CD8-positive, alpha-beta memory T cell (primary cell): ENCODE results near the gene CPNE4. TPM values are rescaled to one million over a fixed set of nuclear protein-coding genes. Genes with fewer than 3 reads are reported as not detected.

Source experiments
- CTCF ChIA-PET: fragments of 350-600 bp; sonication (Branson Sonifier 250); formaldehyde crosslinking; loops from one replicate; lab custom pipeline; 2021; ENCODE audit warnings: antibody characterized with exemption; lab: Charles Lee
- POLR2A ChIA-PET: fragments of 350-600 bp; sonication (Branson Sonifier 250); formaldehyde crosslinking; loops from one replicate; lab custom pipeline; 2021; ENCODE audit warnings: antibody characterized with exemption; lab: Charles Lee
- DNase-seq, 5 donors: peaks; one replicate each; pipeline versions ENCODE4 v3.0.0 to v3.0.0-alpha.2; 2020 to 2022; ENCODE audit warnings: mixed read lengths in 1 of 5
- H3K27ac ChIP-seq: one replicate; pipeline ENCODE4 v1.7.0; 2013; ENCODE audit warnings: low read depth, mild to moderate bottlenecking, low read length, moderate library complexity
- H3K27me3 ChIP-seq: 2 replicates; pipeline ENCODE4 v1.7.0; 2013; ENCODE audit warnings: low read length, mild to moderate bottlenecking; ENCODE audit not compliant: insufficient read depth, poor library complexity, severe bottlenecking
- H3K36me3 ChIP-seq: 2 replicates; pipeline ENCODE4 v1.7.0; 2013; ENCODE audit warnings: mild to moderate bottlenecking, low read length, moderate library complexity; ENCODE audit not compliant: insufficient read depth
- H3K4me1 ChIP-seq: 2 replicates; pipeline ENCODE4 v1.7.0; 2013; ENCODE audit warnings: mild to moderate bottlenecking, low read length, moderate library complexity; ENCODE audit not compliant: insufficient read depth
- H3K4me3 ChIP-seq: 2 replicates; pipeline ENCODE4 v1.7.0; 2013; ENCODE audit warnings: mild to moderate bottlenecking, low read length
- H3K9me3 ChIP-seq: 2 replicates; pipeline ENCODE4 v1.7.0; 2013; ENCODE audit warnings: mild to moderate bottlenecking, low read length
- H3K27ac Mint-ChIP-seq, 8 donors: one replicate each; pipeline ENCODE4 v1.8.0; 2020 to 2021; ENCODE audit warnings: mixed read lengths in 8 of 8, mild to moderate bottlenecking in 6 of 8, inconsistent platforms in 3 of 8, moderate library complexity in 3 of 8
- H3K27me3 Mint-ChIP-seq, 2 donors: one replicate each; pipeline ENCODE4 v1.8.0; 2020 to 2021; ENCODE audit warnings: mixed read lengths in 2 of 2, mild to moderate bottlenecking in 1 of 2, moderate library complexity in 1 of 2
- H3K36me3 Mint-ChIP-seq, 3 donors: one replicate each; pipeline ENCODE4 v1.8.0; 2020 to 2021; ENCODE audit warnings: mixed read lengths in 3 of 3, inconsistent platforms in 1 of 3, mild to moderate bottlenecking in 1 of 3
- H3K4me1 Mint-ChIP-seq, 3 donors: one replicate each; pipeline ENCODE4 v1.8.0; 2020 to 2021; ENCODE audit warnings: mixed read lengths in 3 of 3, inconsistent platforms in 1 of 3, mild to moderate bottlenecking in 1 of 3
- H3K4me3 Mint-ChIP-seq, 7 donors: one replicate each; pipeline ENCODE4 v1.8.0; 2020 to 2021; ENCODE audit warnings: mixed read lengths in 7 of 7, mild to moderate bottlenecking in 6 of 7, moderate library complexity in 4 of 7, inconsistent platforms in 2 of 7
- H3K9me3 Mint-ChIP-seq, 5 donors: one replicate each; pipeline ENCODE4 v1.8.0; 2020 to 2022; ENCODE audit warnings: mixed read lengths in 5 of 5, mild to moderate bottlenecking in 3 of 5, moderate library complexity in 2 of 5, inconsistent platforms in 1 of 5
- polyA plus RNA-seq: library from polyadenylated mRNA; unstranded; fragments of 300-500 nt; fragmentation: Illumina TruSeq; gene quantifications from one replicate; pipeline ENCODE4 v1.2.3, GENCODE V29; 2021
- total RNA-seq, 2 experiments: library from RNA; stranded (reverse); gene quantifications; one replicate each; pipeline ENCODE4 v1.2.3, GENCODE V29; 2021

Gene CPNE4
- total and polyA plus RNA-seq, 3 experiments from 2014 or later = not detected

- Histone ChIP-seq H3K27me3 (no peaks in the 10 kb centered on the region), H3K27ac (no peak overlapping the region), H3K9me3 (no peaks in the 10 kb centered on the region), H3K4me3 (no peak overlapping the region), H3K36me3 (no peaks in the 10 kb centered on the region), H3K4me1 (no peaks in the 10 kb centered on the region)
- ChIA-PET POLR2A (no interaction called here), CTCF (no interaction called here)
- Mint-ChIP-seq H3K36me3 (no peaks in the 10 kb centered on the region), H3K9me3 (peaks cover 0 to 1% (median 0%) of the 10 kb centered on the region in 5 donors), H3K27me3 (peaks cover 3 to 10% of the 10 kb centered on the region in 2 donors), H3K27ac (no peak overlapping the region), H3K4me1 (no peaks in the 10 kb centered on the region), H3K4me3 (no peak overlapping the region)
- DNase-seq = no peak
These were observed 299.3 kb downstream of the CPNE4 start for GRCh38 chr3:131735544-131735943.

- Mint-ChIP-seq H3K9me3 (peaks cover 0 to 4% (median 0%) of the 10 kb centered on the region in 5 donors), H3K36me3 (no peaks in the 10 kb centered on the region), H3K27me3 (peaks cover 3 to 6% of the 10 kb centered on the region in 2 donors), H3K27ac (no peak overlapping the region), H3K4me1 (no peaks in the 10 kb centered on the region), H3K4me3 (no peak overlapping the region)
- H3K4me1 ChIP-seq = no peaks in the 10 kb centered on the region
- ChIA-PET CTCF (no interaction called here), POLR2A (no interaction called here)
- H3K36me3 ChIP-seq = no peaks in the 10 kb centered on the region
- no peak for DNase-seq
- no peaks in the 10 kb centered on the region for H3K27me3 ChIP-seq
- no peaks in the 10 kb centered on the region for H3K9me3 ChIP-seq
- no peak overlapping the region for H3K27ac ChIP-seq
- no peak overlapping the region for H3K4me3 ChIP-seq
These were observed 299.7 kb downstream of the CPNE4 start for GRCh38 chr3:131735116-131735515.

GRCh38 chr3:131733086-131733841 lies 301.6 kb downstream of the CPNE4 start:
- no peak overlapping the region for H3K27ac Mint-ChIP-seq
- H3K36me3 ChIP-seq = no peaks in the 10 kb centered on the region
- CTCF ChIA-PET = no interaction called here

GRCh38 chr3:131731709-131732108 lies 303.1 kb downstream of the CPNE4 start:
- Histone ChIP-seq H3K36me3 (no peaks in the 10 kb centered on the region), H3K27ac (no peak overlapping the region), H3K9me3 (no peaks in the 10 kb centered on the region), H3K27me3 (no peaks in the 10 kb centered on the region), H3K4me3 (no peak overlapping the region), H3K4me1 (no peaks in the 10 kb centered on the region)
- CTCF ChIA-PET = no interaction called here
- Mint-ChIP-seq H3K27me3 (peaks cover 0 to 4% of the 10 kb centered on the region in 2 donors), H3K27ac (no peak overlapping the region), H3K4me3 (no peak overlapping the region), H3K36me3 (no peaks in the 10 kb centered on the region), H3K4me1 (no peaks in the 10 kb centered on the region), H3K9me3 (peaks cover 0 to 4% (median 0%) of the 10 kb centered on the region in 5 donors)
- no peak for DNase-seq
- POLR2A ChIA-PET = no interaction called here

More at GRCh38 chr3:131733086-131733841, 301.6 kb downstream of the CPNE4 start:
- Mint-ChIP-seq H3K36me3 (no peaks in the 10 kb centered on the region), H3K4me1 (no peaks in the 10 kb centered on the region), H3K9me3 (peaks cover 0 to 4% (median 0%) of the 10 kb centered on the region in 5 donors), H3K4me3 (no peak overlapping the region), H3K27me3 (peaks cover 3 to 4% of the 10 kb centered on the region in 2 donors)
- DNase-seq = no peak
- Histone ChIP-seq H3K27ac (no peak overlapping the region), H3K27me3 (no peaks in the 10 kb centered on the region), H3K4me1 (no peaks in the 10 kb centered on the region), H3K9me3 (no peaks in the 10 kb centered on the region), H3K4me3 (no peak overlapping the region)
- POLR2A ChIA-PET = no interaction called here

- H3K27ac Mint-ChIP-seq = no peak overlapping the region
- no peaks in the 10 kb centered on the region for H3K9me3 ChIP-seq
- H3K9me3 Mint-ChIP-seq = peaks cover 0 to 4% (median 0%) of the 10 kb centered on the region in 5 donors
- H3K36me3 Mint-ChIP-seq = no peaks in the 10 kb centered on the region
- CTCF ChIA-PET = no interaction called here
- no peak overlapping the region for H3K27ac ChIP-seq
- no peaks in the 10 kb centered on the region for H3K36me3 ChIP-seq
- H3K4me1 ChIP-seq = no peaks in the 10 kb centered on the region
- H3K4me3 Mint-ChIP-seq = no peak overlapping the region
- no peaks in the 10 kb centered on the region for H3K4me1 Mint-ChIP-seq
- H3K27me3 Mint-ChIP-seq = peaks cover 0 to 4% of the 10 kb centered on the region in 2 donors
- no peaks in the 10 kb centered on the region for H3K27me3 ChIP-seq
- POLR2A ChIA-PET = no interaction called here
- no peak for DNase-seq
- no peak overlapping the region for H3K4me3 ChIP-seq
These were observed 304.2 kb downstream of the CPNE4 start for GRCh38 chr3:131730581-131730980.

- Histone ChIP-seq H3K36me3 (no peaks in the 10 kb centered on the region), H3K9me3 (no peaks in the 10 kb centered on the region), H3K4me3 (no peak overlapping the region), H3K27ac (no peak overlapping the region), H3K27me3 (no peaks in the 10 kb centered on the region), H3K4me1 (no peaks in the 10 kb centered on the region)
- no peak overlapping the region for H3K4me3 Mint-ChIP-seq
- ChIA-PET CTCF (no interaction called here), POLR2A (no interaction called here)
- no peaks in the 10 kb centered on the region for H3K4me1 Mint-ChIP-seq
- H3K27ac Mint-ChIP-seq = no peak overlapping the region
- H3K36me3 Mint-ChIP-seq = no peaks in the 10 kb centered on the region
- peaks cover 0 to 3% (median 0%) of the 10 kb centered on the region in 5 donors for H3K9me3 Mint-ChIP-seq
- DNase-seq = no peak
- peaks cover 0 to 4% of the 10 kb centered on the region in 2 donors for H3K27me3 Mint-ChIP-seq
These were observed 305.2 kb downstream of the CPNE4 start for GRCh38 chr3:131729643-131730017.

- H3K27ac ChIP-seq = no peak overlapping the region
- POLR2A ChIA-PET = no interaction called here
- no peak for DNase-seq
- no peak overlapping the region for H3K4me3 ChIP-seq
- no peaks in the 10 kb centered on the region for H3K9me3 ChIP-seq
- H3K4me3 Mint-ChIP-seq = no peak overlapping the region
- no peaks in the 10 kb centered on the region for H3K4me1 Mint-ChIP-seq
- H3K9me3 Mint-ChIP-seq = peaks cover 0 to 3% (median 0%) of the 10 kb centered on the region in 5 donors
- H3K27me3 Mint-ChIP-seq = peaks cover 0 to 4% of the 10 kb centered on the region in 2 donors
- H3K36me3 Mint-ChIP-seq = no peaks in the 10 kb centered on the region
- H3K27me3 ChIP-seq = no peaks in the 10 kb centered on the region
- no peak overlapping the region for H3K27ac Mint-ChIP-seq
- no peaks in the 10 kb centered on the region for H3K4me1 ChIP-seq
- CTCF ChIA-PET = interaction anchor here (0.6 kb wide), 1 partner anchor 87 kb away, joined by 4 read pairs; no protein-coding TSS in a partner anchor
- H3K36me3 ChIP-seq = no peaks in the 10 kb centered on the region
These were observed 305.7 kb downstream of the CPNE4 start for GRCh38 chr3:131728898-131729642.

- Mint-ChIP-seq H3K4me3 (no peak overlapping the region), H3K27ac (no peak overlapping the region), H3K9me3 (peaks cover 0 to 1% (median 0%) of the 10 kb centered on the region in 5 donors), H3K4me1 (no peaks in the 10 kb centered on the region), H3K27me3 (peaks cover 4 to 5% of the 10 kb centered on the region in 2 donors), H3K36me3 (no peaks in the 10 kb centered on the region)
- no peak overlapping the region for H3K4me3 ChIP-seq
- H3K27ac ChIP-seq = no peak overlapping the region
- POLR2A ChIA-PET = no interaction called here
- no peaks in the 10 kb centered on the region for H3K9me3 ChIP-seq
- DNase-seq = no peak
- H3K27me3 ChIP-seq = no peaks in the 10 kb centered on the region
- CTCF ChIA-PET = no interaction called here
- H3K4me1 ChIP-seq = no peaks in the 10 kb centered on the region
- no peaks in the 10 kb centered on the region for H3K36me3 ChIP-seq
These were observed 309.4 kb downstream of the CPNE4 start for GRCh38 chr3:131725414-131725813.
